ENCODE measurements around the gene UROC1.

UROC1 gene

GRCh38 chr3:126454025-126454424, 63.5 kb downstream of the UROC1 start:
- no peak for DNase-seq (ENCODE audit: extremely low spot score)
- ChIA-PET CTCF (no interaction called here), POLR2A (no interaction called here)
- TF ChIP-seq PKNOX1 (IDR thresholded peaks at IDR 0.05) (no peak), NFRKB (IDR thresholded peaks at IDR 0.05) (no peak), CTBP1 (IDR thresholded peaks at IDR 0.05; ENCODE audit: borderline replicate concordance) (no peak), FOXA1 (IDR thresholded peaks at IDR 0.05) (no peak), TARDBP (IDR thresholded peaks at IDR 0.05) (no peak), FOXM1 (IDR thresholded peaks at IDR 0.05; ENCODE audit: borderline replicate concordance) (no peak), FOXK2 (IDR thresholded peaks at IDR 0.05) (no peak), SUZ12 (IDR thresholded peaks at IDR 0.05) (no peak), SP1 (IDR thresholded peaks at IDR 0.05) (no peak), L3MBTL2 (conservative IDR thresholded peaks at IDR 0.05) (no peak), HDGF (IDR thresholded peaks at IDR 0.05; ENCODE audit: borderline replicate concordance) (no peak), ARNT (IDR thresholded peaks at IDR 0.05) (no peak), BHLHE40 (IDR thresholded peaks at IDR 0.05; ENCODE audit: borderline replicate concordance) (no peak), ZNF384 (IDR thresholded peaks at IDR 0.05) (no peak), LEF1 (IDR thresholded peaks at IDR 0.05; ENCODE audit: borderline replicate concordance) (no peak), ELF4 (IDR thresholded peaks at IDR 0.05) (no peak)

- ChIA-PET POLR2A (interaction anchor here (0.5 kb wide), 1 partner anchor 9 kb away, joined by 3 read pairs; no protein-coding TSS in a partner anchor), CTCF (no interaction called here)
- TF ChIP-seq ELF4 (IDR thresholded peaks at IDR 0.05) (no peak), CTBP1 (IDR thresholded peaks at IDR 0.05; ENCODE audit: borderline replicate concordance) (no peak), LEF1 (IDR thresholded peaks at IDR 0.05; ENCODE audit: borderline replicate concordance) (no peak), TARDBP (IDR thresholded peaks at IDR 0.05) (no peak), FOXA1 (IDR thresholded peaks at IDR 0.05) (no peak), SP1 (IDR thresholded peaks at IDR 0.05) (no peak), ZNF384 (IDR thresholded peaks at IDR 0.05) (no peak), HDGF (IDR thresholded peaks at IDR 0.05; ENCODE audit: borderline replicate concordance) (no peak), L3MBTL2 (conservative IDR thresholded peaks at IDR 0.05) (no peak), NFRKB (IDR thresholded peaks at IDR 0.05) (no peak), SUZ12 (IDR thresholded peaks at IDR 0.05) (no peak), PKNOX1 (IDR thresholded peaks at IDR 0.05) (no peak), FOXM1 (IDR thresholded peaks at IDR 0.05; ENCODE audit: borderline replicate concordance) (no peak), BHLHE40 (IDR thresholded peaks at IDR 0.05; ENCODE audit: borderline replicate concordance) (no peak), ARNT (IDR thresholded peaks at IDR 0.05) (no peak), FOXK2 (IDR thresholded peaks at IDR 0.05) (no peak)
- no peak for DNase-seq (ENCODE audit: extremely low spot score)
Measured at GRCh38 chr3:126452213-126452612, 65.4 kb downstream of the UROC1 start.

GRCh38 chr3:126451511-126451910, 66.1 kb downstream of the UROC1 start:
- DNase-seq (ENCODE audit: extremely low spot score), result no peak
- ChIA-PET CTCF (no interaction called here), POLR2A (interaction anchor here (0.5 kb wide), 1 partner anchor 8 kb away, joined by 3 read pairs; no protein-coding TSS in a partner anchor)
- TF ChIP-seq SUZ12 (IDR thresholded peaks at IDR 0.05), result no peak
- TF ChIP-seq NFRKB (IDR thresholded peaks at IDR 0.05), result no peak
- TF ChIP-seq ELF4 (IDR thresholded peaks at IDR 0.05), result no peak
- no peak for TF ChIP-seq TARDBP (IDR thresholded peaks at IDR 0.05)
- no peak for TF ChIP-seq ZNF384 (IDR thresholded peaks at IDR 0.05)
- TF ChIP-seq HDGF (IDR thresholded peaks at IDR 0.05; ENCODE audit: borderline replicate concordance), result no peak

- ChIA-PET POLR2A (no interaction called here), CTCF (no interaction called here)
- DNase-seq (ENCODE audit: extremely low spot score), result no peak
- TF ChIP-seq SP1 (IDR thresholded peaks at IDR 0.05), result no peak
- TF ChIP-seq FOXA1 (IDR thresholded peaks at IDR 0.05), result no peak
- TF ChIP-seq ZNF384 (IDR thresholded peaks at IDR 0.05), result no peak
- TF ChIP-seq L3MBTL2 (conservative IDR thresholded peaks at IDR 0.05), result no peak
- TF ChIP-seq NFRKB (IDR thresholded peaks at IDR 0.05), result no peak
- TF ChIP-seq ELF4 (IDR thresholded peaks at IDR 0.05), result no peak
- TF ChIP-seq TARDBP (IDR thresholded peaks at IDR 0.05), result no peak
- no peak for TF ChIP-seq LEF1 (IDR thresholded peaks at IDR 0.05; ENCODE audit: borderline replicate concordance)
- no peak for TF ChIP-seq ARNT (IDR thresholded peaks at IDR 0.05)
- no peak for TF ChIP-seq CTBP1 (IDR thresholded peaks at IDR 0.05; ENCODE audit: borderline replicate concordance)
Measured at GRCh38 chr3:126450744-126451143, 66.8 kb downstream of the UROC1 start.

GRCh38 chr3:126450219-126450618, 67.4 kb downstream of the UROC1 start:
- DNase-seq (ENCODE audit: extremely low spot score), result no peak
- no peak for TF ChIP-seq CTBP1 (IDR thresholded peaks at IDR 0.05; ENCODE audit: borderline replicate concordance)
- TF ChIP-seq TARDBP (IDR thresholded peaks at IDR 0.05), result no peak
- no peak for TF ChIP-seq L3MBTL2 (conservative IDR thresholded peaks at IDR 0.05)
- TF ChIP-seq ARNT (IDR thresholded peaks at IDR 0.05), result no peak
- POLR2A ChIA-PET, result no interaction called here
- CTCF ChIA-PET, result no interaction called here

- POLR2A ChIA-PET, result no interaction called here
- TF ChIP-seq TARDBP (IDR thresholded peaks at IDR 0.05) (no peak), BHLHE40 (IDR thresholded peaks at IDR 0.05; ENCODE audit: borderline replicate concordance) (no peak), SP1 (IDR thresholded peaks at IDR 0.05) (no peak), CTBP1 (IDR thresholded peaks at IDR 0.05; ENCODE audit: borderline replicate concordance) (no peak), ZNF384 (IDR thresholded peaks at IDR 0.05) (no peak), ARNT (IDR thresholded peaks at IDR 0.05) (no peak), ELF4 (IDR thresholded peaks at IDR 0.05) (no peak), FOXK2 (IDR thresholded peaks at IDR 0.05) (no peak), L3MBTL2 (conservative IDR thresholded peaks at IDR 0.05) (no peak), NFRKB (IDR thresholded peaks at IDR 0.05) (no peak)
- no peak for DNase-seq (ENCODE audit: extremely low spot score)
- CTCF ChIA-PET, result no interaction called here
Measured at GRCh38 chr3:126449621-126450051, 67.9 kb downstream of the UROC1 start.

GRCh38 chr3:126448893-126449180, 68.7 kb downstream of the UROC1 start:
- ChIA-PET POLR2A (no interaction called here), CTCF (no interaction called here)
- no peak for DNase-seq (ENCODE audit: extremely low spot score)
- TF ChIP-seq FOXK2 (IDR thresholded peaks at IDR 0.05) (no peak), L3MBTL2 (conservative IDR thresholded peaks at IDR 0.05) (no peak), CTBP1 (IDR thresholded peaks at IDR 0.05; ENCODE audit: borderline replicate concordance) (no peak), SP1 (IDR thresholded peaks at IDR 0.05) (no peak), ELF4 (IDR thresholded peaks at IDR 0.05) (no peak), NFRKB (IDR thresholded peaks at IDR 0.05) (no peak), ZNF384 (IDR thresholded peaks at IDR 0.05) (no peak), SUZ12 (IDR thresholded peaks at IDR 0.05) (no peak)
